HL-60 (cell line): ENCODE data around the gene USP20.

Experiments used
- POLR2AphosphoS5 ChIP-seq: IDR thresholded peaks from 2 replicates; pipeline ENCODE4 v1.6.1; 2012; ENCODE audit warnings: low read depth
- TF ChIP-seq, protein P1 (sequence below): IDR thresholded peaks from one replicate; pipeline ENCODE4 v1.5.1; 2011; ENCODE audit warnings: low read length, control low read depth, inconsistent platforms; ENCODE audit not compliant: insufficient read depth
- TF ChIP-seq, protein P2 (sequence below): IDR thresholded peaks from 2 replicates; pipeline ENCODE4 v1.6.1; 2012; ENCODE audit warnings: low read depth; ENCODE audit not compliant: insufficient replicate concordance

DNA sequence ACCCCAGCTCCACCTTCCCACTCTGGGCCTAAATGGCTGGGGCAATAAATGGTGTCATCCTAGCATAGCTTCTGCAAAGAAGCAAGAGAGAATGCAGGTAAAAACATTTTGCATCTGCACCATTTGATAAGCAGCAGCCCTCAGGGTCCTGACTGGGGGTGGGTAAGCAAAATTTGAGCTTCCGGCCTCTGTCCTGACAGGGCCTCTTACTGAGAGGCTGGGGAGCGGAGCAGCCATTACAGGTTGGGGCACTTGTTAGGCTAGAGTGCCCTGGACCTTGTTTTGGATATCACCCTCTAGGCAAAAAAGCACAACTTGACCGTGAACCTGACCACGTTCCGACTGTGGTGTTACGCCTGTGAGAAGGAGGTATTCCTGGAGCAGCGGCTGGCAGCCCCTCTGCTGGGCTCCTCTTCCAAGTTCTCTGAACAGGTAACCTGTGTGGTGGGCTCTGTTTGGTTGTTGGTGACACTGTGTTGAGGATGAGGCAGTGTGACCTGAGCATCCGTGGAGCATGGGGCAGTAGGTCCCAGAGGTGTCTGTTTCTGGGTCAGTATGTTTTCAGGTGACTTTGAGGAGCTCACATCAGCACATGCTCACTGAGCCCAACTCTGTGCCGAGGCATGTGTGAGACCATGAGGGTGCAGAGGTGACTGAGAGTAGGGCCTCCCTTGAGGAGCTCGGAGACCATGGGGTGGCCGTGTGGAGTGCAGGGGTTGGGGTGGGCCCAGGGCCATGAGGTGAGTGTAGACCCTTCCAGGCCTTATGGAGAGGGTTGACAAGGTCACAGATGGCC lies 23.1 kb downstream of the USP20 start:
- TF ChIP-seq, protein P1, sequence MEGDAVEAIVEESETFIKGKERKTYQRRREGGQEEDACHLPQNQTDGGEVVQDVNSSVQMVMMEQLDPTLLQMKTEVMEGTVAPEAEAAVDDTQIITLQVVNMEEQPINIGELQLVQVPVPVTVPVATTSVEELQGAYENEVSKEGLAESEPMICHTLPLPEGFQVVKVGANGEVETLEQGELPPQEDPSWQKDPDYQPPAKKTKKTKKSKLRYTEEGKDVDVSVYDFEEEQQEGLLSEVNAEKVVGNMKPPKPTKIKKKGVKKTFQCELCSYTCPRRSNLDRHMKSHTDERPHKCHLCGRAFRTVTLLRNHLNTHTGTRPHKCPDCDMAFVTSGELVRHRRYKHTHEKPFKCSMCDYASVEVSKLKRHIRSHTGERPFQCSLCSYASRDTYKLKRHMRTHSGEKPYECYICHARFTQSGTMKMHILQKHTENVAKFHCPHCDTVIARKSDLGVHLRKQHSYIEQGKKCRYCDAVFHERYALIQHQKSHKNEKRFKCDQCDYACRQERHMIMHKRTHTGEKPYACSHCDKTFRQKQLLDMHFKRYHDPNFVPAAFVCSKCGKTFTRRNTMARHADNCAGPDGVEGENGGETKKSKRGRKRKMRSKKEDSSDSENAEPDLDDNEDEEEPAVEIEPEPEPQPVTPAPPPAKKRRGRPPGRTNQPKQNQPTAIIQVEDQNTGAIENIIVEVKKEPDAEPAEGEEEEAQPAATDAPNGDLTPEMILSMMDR, result no peak
- TF ChIP-seq POLR2AphosphoS5, result no peak
- TF ChIP-seq, protein P2, sequence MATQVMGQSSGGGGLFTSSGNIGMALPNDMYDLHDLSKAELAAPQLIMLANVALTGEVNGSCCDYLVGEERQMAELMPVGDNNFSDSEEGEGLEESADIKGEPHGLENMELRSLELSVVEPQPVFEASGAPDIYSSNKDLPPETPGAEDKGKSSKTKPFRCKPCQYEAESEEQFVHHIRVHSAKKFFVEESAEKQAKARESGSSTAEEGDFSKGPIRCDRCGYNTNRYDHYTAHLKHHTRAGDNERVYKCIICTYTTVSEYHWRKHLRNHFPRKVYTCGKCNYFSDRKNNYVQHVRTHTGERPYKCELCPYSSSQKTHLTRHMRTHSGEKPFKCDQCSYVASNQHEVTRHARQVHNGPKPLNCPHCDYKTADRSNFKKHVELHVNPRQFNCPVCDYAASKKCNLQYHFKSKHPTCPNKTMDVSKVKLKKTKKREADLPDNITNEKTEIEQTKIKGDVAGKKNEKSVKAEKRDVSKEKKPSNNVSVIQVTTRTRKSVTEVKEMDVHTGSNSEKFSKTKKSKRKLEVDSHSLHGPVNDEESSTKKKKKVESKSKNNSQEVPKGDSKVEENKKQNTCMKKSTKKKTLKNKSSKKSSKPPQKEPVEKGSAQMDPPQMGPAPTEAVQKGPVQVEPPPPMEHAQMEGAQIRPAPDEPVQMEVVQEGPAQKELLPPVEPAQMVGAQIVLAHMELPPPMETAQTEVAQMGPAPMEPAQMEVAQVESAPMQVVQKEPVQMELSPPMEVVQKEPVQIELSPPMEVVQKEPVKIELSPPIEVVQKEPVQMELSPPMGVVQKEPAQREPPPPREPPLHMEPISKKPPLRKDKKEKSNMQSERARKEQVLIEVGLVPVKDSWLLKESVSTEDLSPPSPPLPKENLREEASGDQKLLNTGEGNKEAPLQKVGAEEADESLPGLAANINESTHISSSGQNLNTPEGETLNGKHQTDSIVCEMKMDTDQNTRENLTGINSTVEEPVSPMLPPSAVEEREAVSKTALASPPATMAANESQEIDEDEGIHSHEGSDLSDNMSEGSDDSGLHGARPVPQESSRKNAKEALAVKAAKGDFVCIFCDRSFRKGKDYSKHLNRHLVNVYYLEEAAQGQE, result no peak
